ENCODE measurements around the gene ARL1. TPM values are rescaled to one million over a fixed set of nuclear protein-coding genes. Genes with fewer than 3 reads are reported as not detected.

Gene ARL1
- total and polyA plus RNA-seq, 2 of the 13 experiments (the other 11 are each of a cell fraction or from before 2014, with no cell fraction given), result 90.9 to 123 TPM

DNA sequence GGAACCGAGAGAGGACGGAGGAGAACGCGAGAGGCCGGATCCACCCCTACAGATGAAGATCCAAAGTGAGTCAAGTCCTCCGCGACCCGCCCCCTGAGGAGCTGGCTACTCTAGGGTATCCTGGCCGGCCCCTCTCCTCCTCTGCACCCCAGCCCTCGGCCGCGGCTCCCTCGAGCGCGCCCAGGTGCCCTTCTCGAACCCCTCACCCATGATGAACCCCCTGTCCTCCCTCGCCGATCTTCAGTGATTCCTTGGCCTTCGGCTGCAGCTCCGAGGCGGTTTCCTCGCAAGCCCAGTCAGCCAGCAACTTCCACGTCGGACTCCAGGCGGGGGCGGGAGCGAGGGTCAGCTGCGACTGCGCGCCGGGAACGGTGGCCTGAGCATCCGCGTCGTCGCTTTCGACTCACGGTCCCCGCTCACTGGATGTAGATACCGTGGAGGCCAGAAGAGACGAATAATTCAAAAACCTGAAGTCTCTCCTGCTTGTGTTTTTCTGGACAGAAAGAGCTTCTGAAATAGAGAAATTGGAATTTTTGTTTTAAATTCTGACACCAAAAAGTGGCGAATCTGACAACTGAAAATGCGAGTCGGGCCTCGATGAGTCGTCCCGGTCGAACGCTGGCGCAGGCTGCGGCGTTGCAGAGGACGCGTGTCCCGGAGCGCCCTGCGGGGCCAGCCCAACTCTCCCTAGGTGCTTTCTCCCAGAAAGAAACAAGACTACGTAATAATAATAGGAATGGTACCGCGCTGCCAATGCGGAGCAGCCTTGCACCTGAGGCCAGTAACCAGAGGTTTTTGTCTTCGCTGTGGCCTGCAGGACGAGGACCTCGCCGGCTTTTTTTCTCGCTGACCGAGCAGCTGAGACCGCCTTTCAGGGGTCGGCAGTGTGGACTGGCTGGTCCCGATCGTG, at the start of gene ARL1 (continued):
- 0 out of 2 replicates have a peak, but pooled peaks have one; percentile 44 for TF ChIP-seq TBP (CRISPR knock-in tag; IDR thresholded peaks at IDR 0.05)
- 0 out of 4 replicates have a peak, but pooled peaks of 1 of the 2 experiments have one; percentile 76 for TF ChIP-seq KLF16 (CRISPR knock-in tag; IDR thresholded peaks at IDR 0.05)
- peak; percentile 92; the same call in 1 of the 2 replicates for TF ChIP-seq SNAI1 (CRISPR knock-in tag; IDR thresholded peaks at IDR 0.05; ENCODE audit: borderline replicate concordance)
- TF ChIP-seq, protein P1, sequence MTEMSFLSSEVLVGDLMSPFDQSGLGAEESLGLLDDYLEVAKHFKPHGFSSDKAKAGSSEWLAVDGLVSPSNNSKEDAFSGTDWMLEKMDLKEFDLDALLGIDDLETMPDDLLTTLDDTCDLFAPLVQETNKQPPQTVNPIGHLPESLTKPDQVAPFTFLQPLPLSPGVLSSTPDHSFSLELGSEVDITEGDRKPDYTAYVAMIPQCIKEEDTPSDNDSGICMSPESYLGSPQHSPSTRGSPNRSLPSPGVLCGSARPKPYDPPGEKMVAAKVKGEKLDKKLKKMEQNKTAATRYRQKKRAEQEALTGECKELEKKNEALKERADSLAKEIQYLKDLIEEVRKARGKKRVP (CRISPR knock-in tag; IDR thresholded peaks at IDR 0.05), result peak in 1 of 2 experiments; percentile 36; a peak in 1 of 4 replicates
- TF ChIP-seq, protein P2, sequence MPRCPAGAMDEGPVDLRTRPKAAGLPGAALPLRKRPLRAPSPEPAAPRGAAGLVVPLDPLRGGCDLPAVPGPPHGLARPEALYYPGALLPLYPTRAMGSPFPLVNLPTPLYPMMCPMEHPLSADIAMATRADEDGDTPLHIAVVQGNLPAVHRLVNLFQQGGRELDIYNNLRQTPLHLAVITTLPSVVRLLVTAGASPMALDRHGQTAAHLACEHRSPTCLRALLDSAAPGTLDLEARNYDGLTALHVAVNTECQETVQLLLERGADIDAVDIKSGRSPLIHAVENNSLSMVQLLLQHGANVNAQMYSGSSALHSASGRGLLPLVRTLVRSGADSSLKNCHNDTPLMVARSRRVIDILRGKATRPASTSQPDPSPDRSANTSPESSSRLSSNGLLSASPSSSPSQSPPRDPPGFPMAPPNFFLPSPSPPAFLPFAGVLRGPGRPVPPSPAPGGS (CRISPR knock-in tag; IDR thresholded peaks at IDR 0.05), result peak; percentile 33; the same call in 1 of the 2 replicates
- TF ChIP-seq ZBED4 (CRISPR knock-in tag; IDR thresholded peaks at IDR 0.05; ENCODE audit: borderline replicate concordance), result peak; percentile 51; the same call in 1 of the 2 replicates
- TF ChIP-seq CTCF (CRISPR knock-in tag; IDR thresholded peaks at IDR 0.05), result 0 out of 2 replicates have a peak, but pooled peaks have one; percentile 9
- TF ChIP-seq, protein P3, sequence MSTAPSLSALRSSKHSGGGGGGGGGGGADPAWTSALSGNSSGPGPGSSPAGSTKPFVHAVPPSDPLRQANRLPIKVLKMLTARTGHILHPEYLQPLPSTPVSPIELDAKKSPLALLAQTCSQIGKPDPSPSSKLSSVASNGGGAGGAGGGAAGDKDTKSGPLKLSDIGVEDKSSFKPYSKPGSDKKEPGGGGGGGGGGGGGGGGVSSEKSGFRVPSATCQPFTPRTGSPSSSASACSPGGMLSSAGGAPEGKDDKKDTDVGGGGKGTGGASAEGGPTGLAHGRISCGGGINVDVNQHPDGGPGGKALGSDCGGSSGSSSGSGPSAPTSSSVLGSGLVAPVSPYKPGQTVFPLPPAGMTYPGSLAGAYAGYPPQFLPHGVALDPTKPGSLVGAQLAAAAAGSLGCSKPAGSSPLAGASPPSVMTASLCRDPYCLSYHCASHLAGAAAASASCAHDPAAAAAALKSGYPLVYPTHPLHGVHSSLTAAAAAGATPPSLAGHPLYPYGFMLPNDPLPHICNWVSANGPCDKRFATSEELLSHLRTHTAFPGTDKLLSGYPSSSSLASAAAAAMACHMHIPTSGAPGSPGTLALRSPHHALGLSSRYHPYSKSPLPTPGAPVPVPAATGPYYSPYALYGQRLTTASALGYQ (CRISPR knock-in tag; IDR thresholded peaks at IDR 0.05), result peak; percentile 75
- no peak for TF ChIP-seq SP1 (IDR thresholded peaks at IDR 0.05)
- TF ChIP-seq SP1 (CRISPR knock-in tag; IDR thresholded peaks at IDR 0.05), result no peak
- no peak for TF ChIP-seq MTF2 (CRISPR knock-in tag; IDR thresholded peaks at IDR 0.05; ENCODE audit: borderline replicate concordance)
- no peak for TF ChIP-seq ZBTB10 (CRISPR knock-in tag; IDR thresholded peaks at IDR 0.05; ENCODE audit: borderline replicate concordance)

Measured in HepG2 (cell line).